ENCODE measurements around the gene LRRC71.

Gene LRRC71

GRCh38 chr1:156874572-156875340 lies 45.7 kb upstream of the LRRC71 start:
- Histone ChIP-seq H3K9ac (ENCODE audit: low read depth, low read length) (no peak overlapping the region), H3K79me2 (ENCODE audit: insufficient read depth, low read length) (no peaks in the 10 kb centered on the region), H3K36me3 (ENCODE audit: insufficient read depth, low read length) (no peaks in the 10 kb centered on the region), H3K4me3 (ENCODE audit: low read depth in 1 of 2, low read length in 2 of 2) (no peak overlapping the region), H3K27me3 (ENCODE audit: insufficient read depth, low read length, poor library complexity) (peaks cover 22% of the 10 kb centered on the region), H3K27ac (ENCODE audit: low read length) (no peak overlapping the region), H4K20me1 (ENCODE audit: insufficient read depth, low read length) (no peaks in the 10 kb centered on the region), H3K4me1 (ENCODE audit: insufficient read depth, low read length) (no peaks in the 10 kb centered on the region), H3K9me3 (ENCODE audit: insufficient read depth, low read length, severe bottlenecking) (no peaks in the 10 kb centered on the region), H3K4me2 (ENCODE audit: insufficient read depth, low read length) (no peak overlapping the region), H2AFZ (ENCODE audit: low read depth, low read length) (no peak overlapping the region)
- TF ChIP-seq EZH2 (IDR thresholded peaks at IDR 0.05; ENCODE audit: borderline replicate concordance, low read depth, low read length, severe bottlenecking), result no peak
- no peak for TF ChIP-seq CTCF (IDR thresholded peaks at IDR 0.05; ENCODE audit: borderline replicate concordance, extremely low read depth, low read length, poor library complexity, severe bottlenecking)
- DNase-seq (no peak), ATAC-seq (ENCODE audit: insufficient read depth, low read depth) (no peak)

GRCh38 chr1:156875341-156875615 lies 45.2 kb upstream of the LRRC71 start:
- no peaks in the 10 kb centered on the region for H4K20me1 ChIP-seq (ENCODE audit: insufficient read depth, low read length)
- H3K4me1 ChIP-seq (ENCODE audit: insufficient read depth, low read length), result no peaks in the 10 kb centered on the region
- peaks cover 19% of the 10 kb centered on the region for H3K27me3 ChIP-seq (ENCODE audit: insufficient read depth, low read length, poor library complexity)
- no peak overlapping the region for H2AFZ ChIP-seq (ENCODE audit: low read depth, low read length)
- H3K9me3 ChIP-seq (ENCODE audit: insufficient read depth, low read length, severe bottlenecking), result no peaks in the 10 kb centered on the region
- no peak overlapping the region for H3K4me2 ChIP-seq (ENCODE audit: insufficient read depth, low read length)
- DNase-seq (no peak), ATAC-seq (ENCODE audit: insufficient read depth, low read depth) (no peak)
- H3K4me3 ChIP-seq (ENCODE audit: low read depth in 1 of 2, low read length in 2 of 2), result no peak overlapping the region
- TF ChIP-seq CTCF (IDR thresholded peaks at IDR 0.05; ENCODE audit: borderline replicate concordance, extremely low read depth, low read length, poor library complexity, severe bottlenecking) (no peak), EZH2 (IDR thresholded peaks at IDR 0.05; ENCODE audit: borderline replicate concordance, low read depth, low read length, severe bottlenecking) (no peak)
- H3K27ac ChIP-seq (ENCODE audit: low read length), result no peak overlapping the region
- no peaks in the 10 kb centered on the region for H3K79me2 ChIP-seq (ENCODE audit: insufficient read depth, low read length)
- no peaks in the 10 kb centered on the region for H3K36me3 ChIP-seq (ENCODE audit: insufficient read depth, low read length)
- H3K9ac ChIP-seq (ENCODE audit: low read depth, low read length), result no peak overlapping the region

- no peak overlapping the region for H3K4me2 ChIP-seq (ENCODE audit: insufficient read depth, low read length)
These were observed 44.2 kb upstream of the LRRC71 start for GRCh38 chr1:156876281-156876680.

More at GRCh38 chr1:156876281-156876680, 44.2 kb upstream of the LRRC71 start:
- H2AFZ ChIP-seq (ENCODE audit: low read depth, low read length), result no peak overlapping the region
- TF ChIP-seq EZH2 (IDR thresholded peaks at IDR 0.05; ENCODE audit: borderline replicate concordance, low read depth, low read length, severe bottlenecking), result no peak
- no peak for TF ChIP-seq CTCF (IDR thresholded peaks at IDR 0.05; ENCODE audit: borderline replicate concordance, extremely low read depth, low read length, poor library complexity, severe bottlenecking)
- no peaks in the 10 kb centered on the region for H3K79me2 ChIP-seq (ENCODE audit: insufficient read depth, low read length)
- H3K9ac ChIP-seq (ENCODE audit: low read depth, low read length), result no peak overlapping the region
- no peak for DNase-seq
- H3K27me3 ChIP-seq (ENCODE audit: insufficient read depth, low read length, poor library complexity), result peaks cover 15% of the 10 kb centered on the region
- H3K4me3 ChIP-seq (ENCODE audit: low read depth in 1 of 2, low read length in 2 of 2), result no peak overlapping the region
- no peaks in the 10 kb centered on the region for H3K9me3 ChIP-seq (ENCODE audit: insufficient read depth, low read length, severe bottlenecking)
- no peak overlapping the region for H3K27ac ChIP-seq (ENCODE audit: low read length)
- no peaks in the 10 kb centered on the region for H4K20me1 ChIP-seq (ENCODE audit: insufficient read depth, low read length)
- no peaks in the 10 kb centered on the region for H3K4me1 ChIP-seq (ENCODE audit: insufficient read depth, low read length)
- H3K36me3 ChIP-seq (ENCODE audit: insufficient read depth, low read length), result no peaks in the 10 kb centered on the region
- ATAC-seq (ENCODE audit: insufficient read depth, low read depth), result no peak
